NCI-H187 (cell line): ENCODE results near the gene NUBPL.
"Not testable (repeated sequence)": the region's sequence is repeated elsewhere in the genome, so short reads cannot be mapped to it uniquely, and the experiment has no call there.

ENCODE experiments used
- DNase-seq, 2 experiments: peaks; one replicate each; lab custom pipeline; 2025; lab: John Stamatoyannopoulos, UW

The NUBPL gene

DNA sequence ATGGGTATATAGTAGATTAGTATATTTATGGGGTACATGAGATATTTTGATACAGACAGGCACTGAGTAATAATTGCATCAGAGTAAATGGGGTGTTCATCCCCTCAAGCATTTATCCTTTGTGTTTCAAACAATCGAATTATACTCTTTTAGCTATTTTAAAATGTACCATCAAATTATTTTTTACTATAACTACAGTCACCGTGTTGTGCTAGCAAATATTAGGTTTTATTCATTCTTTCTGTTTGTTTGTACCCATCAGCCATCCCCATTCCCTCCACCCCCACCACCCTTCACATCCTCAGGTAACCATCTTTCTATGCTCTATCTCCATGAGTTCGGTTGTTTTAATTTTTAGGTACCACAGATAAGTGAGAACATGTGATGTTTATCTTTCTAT is 115.8 kb downstream of the NUBPL start:
- no peak for DNase-seq

DNA sequence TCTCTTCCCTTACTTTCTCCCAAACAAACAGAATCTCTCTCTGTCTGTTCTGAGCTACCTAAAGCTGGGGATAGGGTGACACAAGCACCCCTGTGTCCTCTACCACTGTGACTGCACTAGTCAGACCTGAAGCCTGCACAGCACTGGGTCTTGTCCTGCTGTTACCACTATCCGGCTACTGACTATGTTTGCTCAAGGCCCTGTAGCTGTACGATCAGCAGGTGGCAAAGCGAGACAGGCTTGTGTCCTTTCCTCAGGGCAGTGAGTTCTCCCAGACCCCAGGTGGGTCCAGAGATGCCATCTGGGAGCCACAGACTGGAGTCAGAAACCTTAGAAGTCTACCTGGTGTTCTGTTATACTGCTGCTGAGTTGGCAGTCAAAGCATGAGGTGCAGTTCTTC is 116.4 kb downstream of the NUBPL start:
- no peak for DNase-seq

DNA sequence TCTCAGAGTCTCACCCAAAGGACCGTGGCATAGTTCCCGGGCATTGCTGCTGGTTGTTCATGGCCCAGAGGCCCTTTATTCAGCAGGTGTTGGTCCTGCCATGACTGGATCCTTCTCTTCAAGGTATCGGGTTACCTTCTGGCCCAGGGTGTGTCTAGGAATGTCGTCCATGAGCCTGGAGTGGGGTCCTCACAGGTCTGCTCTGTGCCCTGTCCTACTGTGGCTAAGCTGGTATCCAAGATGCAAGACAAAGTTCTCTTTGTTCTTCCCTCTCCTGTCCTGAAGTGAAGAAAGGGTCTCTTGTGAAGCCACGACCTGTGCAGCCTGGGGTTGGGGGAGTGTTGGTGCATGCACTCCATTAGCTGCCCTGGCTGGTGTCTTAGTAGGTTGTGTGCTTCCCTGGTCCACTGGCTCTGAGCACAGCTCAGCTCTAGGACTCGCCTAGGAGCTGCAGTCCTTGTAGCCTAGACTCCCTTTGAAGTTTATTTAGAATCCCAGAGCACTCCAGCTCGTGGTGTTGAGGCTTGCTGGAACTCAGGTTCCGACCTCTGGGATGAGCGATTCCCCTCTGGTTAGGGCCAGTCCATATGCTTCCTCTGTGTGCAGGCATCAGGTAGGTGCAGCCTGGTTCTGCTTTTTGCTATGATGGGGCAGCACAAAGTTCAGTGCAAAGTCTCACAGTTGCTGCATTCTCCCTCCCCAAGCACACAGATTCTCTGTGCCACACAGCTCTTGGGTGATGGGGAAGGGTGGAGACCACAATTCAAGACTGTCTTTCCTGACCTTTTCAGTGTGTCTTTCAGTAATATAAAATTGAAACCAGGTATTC is 117.4 kb downstream of the NUBPL start:
- no peak for DNase-seq

DNA sequence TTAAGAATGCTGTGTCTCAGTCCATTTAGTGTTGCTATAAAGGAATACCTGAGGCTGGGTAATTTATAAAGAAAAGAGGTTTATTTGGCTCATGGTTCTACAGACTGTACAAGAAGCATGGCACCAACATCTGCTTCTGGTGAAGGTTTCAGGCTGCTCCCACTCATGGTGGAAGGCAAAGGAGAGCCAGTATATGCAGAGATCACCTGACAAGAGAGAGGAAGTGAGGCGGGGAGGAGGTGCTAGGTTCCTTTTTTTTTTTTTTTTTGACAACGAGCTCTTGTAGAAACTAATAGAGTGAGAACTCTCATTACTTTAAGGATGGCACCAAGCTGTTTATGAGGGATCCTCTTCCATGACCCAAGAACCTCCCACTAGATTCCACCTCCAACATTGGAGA is 121.6 kb downstream of the NUBPL start:
- DNase-seq = no peak

DNA sequence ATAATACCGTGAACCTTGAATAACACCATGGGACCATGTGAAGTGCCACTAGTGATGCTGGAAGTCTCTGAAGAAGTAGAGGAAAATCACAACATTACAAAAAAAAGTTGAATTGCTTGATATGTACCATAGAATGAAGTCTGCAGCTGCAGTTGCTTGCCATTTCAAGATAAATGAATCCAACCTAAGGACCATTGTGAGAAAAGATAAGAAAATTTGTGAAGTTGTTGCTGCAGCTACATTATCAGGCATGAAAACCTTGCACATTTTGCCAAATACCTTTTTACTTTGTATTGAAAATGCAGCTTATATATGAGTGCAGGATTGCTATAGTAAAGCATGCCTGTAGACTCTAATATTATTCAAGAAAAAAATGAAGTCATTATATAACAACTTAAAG is 126.5 kb downstream of the NUBPL start:
- DNase-seq = no peak

DNA sequence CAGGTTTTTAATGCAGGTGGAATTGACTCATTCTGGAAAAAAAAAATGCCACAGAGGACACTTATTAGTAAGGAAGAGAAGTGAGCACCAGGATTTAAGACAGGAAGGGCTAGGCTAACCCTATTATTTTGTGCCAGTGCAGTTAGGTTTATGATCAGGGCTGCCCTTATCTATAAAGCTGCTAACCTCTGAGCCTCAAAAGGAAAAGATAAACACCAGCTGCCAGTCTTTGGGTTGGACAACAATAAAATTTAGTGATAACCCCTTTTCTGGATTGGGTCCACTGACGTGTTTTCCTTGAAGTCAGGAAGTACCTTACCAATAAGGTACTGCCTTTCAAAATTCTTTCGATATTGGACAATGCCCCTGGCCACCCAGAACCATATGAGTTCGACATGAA is 128.9 kb downstream of the NUBPL start:
- DNase-seq = no peak

DNA sequence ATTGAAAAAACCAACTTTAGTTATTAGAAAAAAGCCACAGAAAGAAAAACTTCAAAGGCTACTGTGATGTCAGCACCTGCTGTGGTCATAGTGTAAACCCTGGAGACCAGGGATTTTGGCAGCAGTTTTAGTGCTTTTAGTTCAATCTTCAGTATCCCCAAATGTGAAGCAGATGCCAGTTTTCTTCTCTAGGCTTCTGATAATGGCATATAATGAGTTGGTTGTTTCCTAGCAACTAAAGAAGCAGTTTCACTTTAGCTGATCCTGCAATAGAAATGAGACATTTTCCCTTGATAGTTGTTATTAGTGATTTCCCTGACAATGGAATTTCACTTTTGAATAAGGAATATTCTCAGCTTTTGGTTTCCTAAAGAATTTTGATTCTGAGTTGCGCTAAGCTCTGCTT is 131.2 kb downstream of the NUBPL start:
- DNase-seq = no peak

DNA sequence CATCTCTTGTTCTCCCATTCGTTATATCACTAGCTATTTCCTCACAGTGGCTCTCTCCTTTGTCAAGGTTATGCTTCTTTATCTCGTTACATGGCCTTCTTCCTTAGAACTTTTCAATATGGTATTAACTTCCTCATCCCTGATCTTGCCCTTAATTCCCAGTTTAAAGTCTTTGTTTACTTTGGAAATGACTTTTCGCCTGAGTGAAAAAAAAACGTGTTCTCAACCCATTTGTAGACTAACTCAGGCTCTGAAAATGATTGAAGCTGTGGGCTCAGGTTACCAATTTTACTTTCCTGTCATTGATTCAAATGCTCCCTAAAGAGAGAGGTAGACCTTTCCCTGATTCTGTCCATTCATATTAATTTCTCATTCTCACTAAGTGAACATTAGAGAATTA is 135.2 kb downstream of the NUBPL start:
- no peak for DNase-seq

DNA sequence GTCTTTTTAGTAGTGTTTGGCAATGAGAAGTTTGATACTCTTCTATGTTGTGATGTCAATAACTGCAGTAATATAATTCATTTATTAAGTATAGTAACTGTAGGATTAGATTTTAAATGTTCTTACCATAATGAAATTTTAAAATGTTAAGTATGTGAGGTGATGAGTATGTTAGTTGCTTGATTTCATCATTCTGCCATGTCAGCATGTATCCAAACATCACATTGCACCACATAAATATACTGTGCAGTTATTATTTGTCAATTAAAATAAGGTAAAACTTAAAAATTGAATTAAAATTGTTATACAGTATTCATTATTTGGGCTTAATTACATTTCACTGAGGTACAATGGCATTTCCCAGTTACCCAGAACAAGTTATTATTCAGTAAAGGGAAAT is 138.6 kb downstream of the NUBPL start:
- no peak for DNase-seq

DNA sequence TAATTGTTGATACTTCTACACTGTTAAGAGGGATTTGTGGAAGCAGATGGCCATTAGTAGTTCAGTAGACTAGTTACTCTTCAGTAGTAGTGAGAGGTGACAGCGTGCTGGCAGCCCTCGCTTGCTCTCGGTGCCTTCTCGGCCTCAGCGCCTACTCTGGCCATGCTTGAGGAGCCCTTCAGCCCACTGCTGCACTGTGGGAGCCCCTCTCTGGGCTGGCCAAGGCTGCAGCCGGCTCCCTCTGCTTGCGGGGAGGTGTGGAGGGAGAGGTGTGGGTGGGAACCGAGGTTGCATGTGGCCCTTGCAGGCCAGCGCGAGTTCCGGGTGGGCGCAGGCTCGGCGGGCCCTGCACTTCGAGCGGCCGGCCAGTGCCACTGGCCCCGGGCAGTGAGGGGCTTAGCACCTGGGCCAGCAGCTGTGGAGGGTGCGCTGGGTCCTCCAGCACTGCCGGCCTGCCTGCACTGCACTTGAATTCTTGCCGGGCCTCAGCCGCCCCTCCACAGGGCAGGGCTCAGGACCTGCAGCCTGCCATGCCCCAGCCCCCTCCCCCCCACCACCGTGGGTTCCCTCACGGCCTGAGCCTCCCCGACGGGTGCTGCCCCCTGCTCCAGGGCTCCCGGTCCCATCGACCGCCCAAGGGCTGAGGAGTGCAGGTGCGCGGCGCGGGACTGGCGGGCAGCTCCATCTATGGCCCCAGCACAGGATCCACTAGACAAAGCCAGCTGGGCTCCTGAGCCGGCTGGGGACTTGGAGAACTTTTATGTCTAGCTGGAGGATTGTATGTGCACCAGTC is 139.3 kb downstream of the NUBPL start:
- DNase-seq = no peak

DNA sequence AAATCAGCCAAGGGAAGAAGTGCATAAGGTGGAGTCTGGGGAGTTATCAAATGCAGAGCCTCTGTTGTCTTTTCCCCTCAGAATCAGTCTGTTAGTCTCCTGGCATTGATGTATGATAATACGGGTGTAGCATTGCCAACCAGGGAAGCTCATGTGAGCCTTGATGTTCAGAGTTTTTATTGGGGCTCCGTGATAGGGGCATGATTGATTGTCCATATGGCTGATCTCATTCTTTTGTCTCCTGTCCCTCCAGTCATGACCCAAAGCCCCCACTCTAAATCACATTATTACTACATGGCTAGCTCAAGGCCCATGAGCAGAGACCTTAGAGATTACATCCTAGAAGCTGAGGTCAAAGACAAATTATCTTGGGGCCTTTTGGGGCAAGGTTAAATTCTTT is 140.9 kb downstream of the NUBPL start:
- DNase-seq = no peak

DNA sequence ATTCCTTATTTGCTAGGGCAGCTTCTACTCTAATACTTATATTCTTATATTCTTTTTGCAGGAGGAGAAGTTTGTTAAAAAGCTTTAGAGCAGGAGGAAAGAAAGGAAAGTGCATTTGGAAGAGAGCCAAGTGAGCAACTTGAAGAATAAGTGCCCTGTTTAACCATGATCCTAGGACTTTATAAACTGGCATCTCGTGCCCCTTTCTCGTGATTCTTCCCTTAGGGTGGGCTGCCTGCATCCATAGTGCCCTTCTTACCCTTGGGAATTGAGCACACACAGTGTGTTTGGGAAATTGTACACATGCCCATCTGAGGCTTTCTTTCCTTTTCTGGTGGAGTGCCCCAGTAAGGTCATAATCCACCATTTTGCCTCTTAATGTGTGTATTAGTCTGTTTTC is 141.9 kb downstream of the NUBPL start:
- DNase-seq = no peak

DNA sequence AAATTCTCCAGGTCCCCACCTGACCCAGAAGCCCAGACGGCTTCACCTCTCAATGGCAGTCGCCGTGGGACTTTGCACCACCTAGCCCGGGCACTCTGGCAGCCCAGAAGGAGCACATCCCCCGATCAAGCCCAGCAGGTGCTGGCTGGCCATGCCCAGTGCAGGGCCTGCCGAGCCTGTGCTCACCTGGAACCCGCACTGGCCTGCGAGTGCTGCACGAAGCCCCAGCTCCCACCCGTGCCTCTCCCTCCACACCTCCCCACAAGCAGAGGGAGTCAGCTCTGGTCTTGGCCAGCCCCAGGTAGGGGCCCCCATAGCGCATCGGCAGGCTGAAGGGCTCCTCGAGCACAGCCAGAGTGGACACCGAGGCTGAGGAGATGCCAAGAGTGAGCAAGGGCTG is 144.5 kb downstream of the NUBPL start:
- no peak for DNase-seq

DNA sequence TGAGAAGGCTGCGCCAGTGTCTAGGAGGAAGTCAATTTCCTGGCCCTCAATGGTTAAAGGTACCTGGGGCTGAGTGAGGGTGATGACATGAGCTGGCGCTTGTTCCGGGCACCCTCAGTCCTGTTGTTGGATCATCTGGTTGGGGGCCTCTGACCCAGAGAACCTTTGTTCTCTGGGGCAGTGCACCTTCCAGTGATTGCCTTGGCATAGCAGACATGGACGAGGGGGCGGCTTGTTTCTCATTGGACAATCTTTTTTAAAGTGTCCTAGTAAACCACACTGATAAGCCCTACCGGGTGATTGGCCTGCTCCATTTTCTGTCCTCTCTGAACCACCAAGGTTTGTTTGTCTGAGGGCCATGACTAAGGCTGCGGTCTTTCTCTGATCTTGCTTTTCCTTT is 147.5 kb downstream of the NUBPL start:
- DNase-seq = not testable (repeated sequence)

DNA sequence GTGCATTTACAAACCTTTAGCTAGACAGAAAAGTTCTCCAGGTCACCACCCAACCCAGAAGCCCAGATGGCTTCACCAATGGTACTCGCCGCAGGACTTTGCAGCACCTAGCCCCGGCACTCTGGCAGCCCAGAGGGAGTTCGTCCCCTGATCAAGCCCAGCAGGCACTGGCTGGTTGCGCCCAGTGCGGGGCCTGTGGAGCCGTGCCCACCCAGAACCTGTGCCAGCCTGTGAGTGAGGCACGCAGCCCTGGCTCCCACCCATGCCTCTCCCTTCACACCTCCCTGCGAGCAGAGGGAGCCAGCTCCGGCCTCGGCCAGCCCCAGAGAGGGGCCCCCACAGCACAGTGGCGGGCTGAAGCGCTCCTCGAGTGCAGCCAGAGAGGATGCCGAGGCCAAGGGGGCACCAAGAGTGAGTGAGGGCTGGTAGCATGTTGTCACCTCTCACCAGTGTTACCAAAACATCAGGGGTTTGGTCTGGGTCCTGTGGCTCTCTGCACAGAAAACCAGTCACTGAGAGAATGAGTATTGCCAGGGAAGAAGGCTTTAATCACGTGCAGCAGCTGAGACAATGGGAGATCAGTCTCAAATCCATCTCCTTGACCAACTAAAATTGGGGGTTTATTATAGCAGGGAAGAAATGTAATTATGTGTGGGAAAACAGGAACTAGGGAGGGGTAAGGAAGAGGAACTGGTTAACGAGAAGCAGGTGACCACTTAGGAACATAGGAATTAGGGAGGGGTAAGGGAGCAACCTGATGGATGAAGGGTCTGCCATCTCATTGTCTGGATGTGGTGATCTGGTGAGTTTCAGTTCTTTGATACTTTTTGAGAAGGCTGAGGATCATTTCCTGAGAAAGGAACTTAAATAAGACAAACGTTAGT is 151.3 kb downstream of the NUBPL start:
- no peak for DNase-seq

DNA sequence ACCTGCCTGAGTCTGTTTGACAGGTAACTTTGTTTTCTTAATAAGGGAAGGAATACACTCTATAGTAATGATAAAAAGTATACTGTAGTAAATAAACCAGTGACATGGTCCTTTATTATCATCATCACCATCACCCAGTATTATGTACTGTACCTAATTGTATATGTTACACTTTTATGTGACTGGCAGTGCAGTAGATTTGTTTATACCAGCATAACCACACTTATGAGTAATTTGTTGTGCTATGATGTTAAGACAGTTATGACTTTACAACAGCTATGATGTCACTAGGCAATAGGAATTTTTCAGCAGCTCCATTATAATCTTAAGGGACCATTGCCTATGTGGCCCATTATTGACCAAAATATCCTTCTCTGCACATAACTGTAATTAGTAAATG is 155.0 kb downstream of the NUBPL start:
- no peak for DNase-seq

DNA sequence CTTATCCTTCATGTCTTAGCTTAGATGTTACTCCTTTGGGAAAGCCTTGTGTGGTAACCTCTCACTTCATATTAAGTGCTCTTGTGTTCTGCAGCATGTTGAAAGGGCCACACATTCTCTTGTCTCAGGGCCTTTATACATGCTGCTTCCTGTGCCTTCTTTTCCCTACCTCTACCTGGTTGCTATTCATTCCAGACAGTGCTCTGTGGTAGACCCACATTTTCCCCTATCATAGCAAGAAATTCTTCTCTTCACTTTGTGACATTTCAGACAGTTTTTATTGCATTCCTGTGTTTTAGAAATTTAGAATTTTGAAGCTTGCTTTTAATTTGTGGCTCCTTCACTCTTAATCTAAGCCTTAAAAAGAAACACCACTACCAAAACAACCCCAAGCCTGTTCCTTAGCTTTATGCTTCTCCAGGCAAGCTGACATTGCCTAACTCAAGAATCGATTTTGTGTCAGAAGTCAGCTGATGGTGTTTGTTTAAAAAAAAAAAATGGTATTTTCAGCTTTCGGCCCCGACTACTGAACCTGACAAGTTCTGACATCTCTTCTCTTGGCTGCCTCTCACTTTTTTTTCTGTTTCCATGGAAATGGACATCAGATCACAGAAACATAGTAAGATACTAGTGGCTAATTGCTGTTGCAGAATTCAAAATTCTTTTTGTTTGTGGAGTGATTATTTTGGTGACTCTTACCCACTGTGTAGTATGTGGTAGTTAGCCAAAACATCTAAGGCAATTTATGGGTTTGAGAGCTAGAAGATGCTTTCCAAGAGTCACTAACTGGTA is 156.3 kb downstream of the NUBPL start:
- DNase-seq = no peak

DNA sequence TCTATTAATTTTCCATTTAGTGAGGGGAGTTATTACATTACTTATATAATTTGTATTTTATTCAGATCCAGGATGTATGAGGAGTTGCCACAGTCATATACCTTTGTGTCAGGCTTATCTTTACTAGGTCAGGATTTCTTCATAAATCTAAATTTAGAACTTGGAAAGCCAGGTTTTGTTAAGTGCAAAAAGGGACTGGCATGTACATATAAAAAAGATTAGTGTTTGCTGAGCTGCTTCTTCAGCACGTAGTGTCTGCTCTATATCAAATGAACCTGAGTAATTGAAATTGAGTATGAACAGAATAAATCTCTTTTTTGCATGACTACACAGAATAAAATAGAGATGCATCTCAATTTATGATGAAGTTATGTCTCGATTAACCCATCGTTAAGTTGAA is 157.4 kb downstream of the NUBPL start:
- no peak for DNase-seq

DNA sequence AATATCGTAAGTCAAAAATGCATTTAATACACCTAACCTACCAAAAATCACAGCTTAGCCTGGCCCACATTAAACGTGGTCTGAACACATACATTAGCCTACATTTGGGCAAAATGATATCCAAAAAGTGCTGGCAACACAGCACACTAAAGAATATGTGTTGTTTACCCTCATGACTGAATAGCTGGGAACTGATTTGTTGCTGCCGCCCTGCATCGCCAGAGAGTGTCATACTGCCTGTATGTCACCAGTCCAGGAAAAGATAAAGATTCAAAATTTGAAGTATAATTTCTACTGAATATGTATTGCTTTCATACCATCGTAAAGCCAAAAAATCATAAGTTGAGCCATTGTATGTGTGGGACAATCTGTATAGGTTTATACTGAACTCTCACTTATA is 157.8 kb downstream of the NUBPL start:
- DNase-seq = no peak

DNA sequence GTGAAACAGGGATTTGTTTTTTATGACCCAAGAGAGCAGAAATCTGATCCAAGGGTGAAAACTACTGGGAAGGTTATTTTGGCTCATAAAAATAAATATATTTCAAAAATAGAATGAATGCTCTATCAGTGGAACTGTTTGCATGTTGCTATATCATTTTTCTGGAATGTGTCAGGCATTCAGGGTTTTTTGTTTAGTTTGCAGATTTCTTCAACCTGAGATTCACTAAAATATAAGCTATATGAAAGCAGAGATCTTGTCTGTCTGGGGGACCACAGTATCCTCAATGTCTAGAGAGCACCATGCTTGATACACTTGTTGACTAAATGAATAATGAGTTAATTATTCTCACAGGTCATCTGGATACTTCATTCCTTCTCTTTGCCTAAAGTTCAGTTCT is 165.1 kb downstream of the NUBPL start:
- no peak for DNase-seq

DNA sequence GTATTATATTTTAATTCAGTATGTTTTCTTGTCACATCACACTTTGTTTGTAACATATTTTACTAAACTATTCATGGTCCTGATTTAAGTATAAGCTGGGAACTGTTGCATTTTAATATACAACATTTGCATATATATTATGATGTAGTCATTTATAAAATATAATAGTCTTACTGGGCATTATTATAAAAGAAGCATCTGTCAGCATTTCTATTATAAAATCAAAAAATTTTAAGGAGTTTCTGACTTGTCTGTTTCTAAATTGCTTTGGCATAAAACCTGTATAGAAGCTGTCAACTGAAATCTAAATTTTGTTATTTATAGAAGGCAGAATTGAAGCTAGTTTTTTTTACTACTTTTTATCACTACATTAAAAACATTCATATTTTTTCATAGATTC is 166.6 kb downstream of the NUBPL start:
- DNase-seq = no peak

DNA sequence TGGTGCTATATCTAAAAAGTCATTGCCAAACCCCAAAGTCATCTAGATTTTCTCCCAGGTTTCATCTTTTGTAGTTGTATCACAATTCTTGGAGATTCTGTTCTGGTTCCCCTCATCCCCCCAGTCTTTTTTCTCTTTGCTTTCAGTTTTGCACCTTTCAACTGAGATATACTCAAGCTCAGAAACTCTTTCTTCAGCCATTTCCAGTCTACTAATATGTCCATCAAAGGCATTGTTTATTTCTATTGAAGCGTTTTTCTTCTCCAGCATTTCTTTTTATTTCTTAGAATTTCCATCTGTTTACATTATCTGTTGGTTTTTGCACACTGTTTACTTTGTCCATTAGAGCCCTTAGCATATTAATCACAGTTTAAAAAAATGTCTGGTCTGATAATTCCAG is 179.5 kb downstream of the NUBPL start:
- DNase-seq = no peak
